Measurements from ENCODE around the gene STX2. TPM values are rescaled to one million over a fixed set of nuclear protein-coding genes. Genes with fewer than 3 reads are reported as not detected.

Gene STX2
- total and polyA plus RNA-seq, 10 of the 15 experiments (the other 5 are each of a cell fraction or from before 2014, with no cell fraction given): 6.0 to 22.2 (median 10.0) TPM

DNA sequence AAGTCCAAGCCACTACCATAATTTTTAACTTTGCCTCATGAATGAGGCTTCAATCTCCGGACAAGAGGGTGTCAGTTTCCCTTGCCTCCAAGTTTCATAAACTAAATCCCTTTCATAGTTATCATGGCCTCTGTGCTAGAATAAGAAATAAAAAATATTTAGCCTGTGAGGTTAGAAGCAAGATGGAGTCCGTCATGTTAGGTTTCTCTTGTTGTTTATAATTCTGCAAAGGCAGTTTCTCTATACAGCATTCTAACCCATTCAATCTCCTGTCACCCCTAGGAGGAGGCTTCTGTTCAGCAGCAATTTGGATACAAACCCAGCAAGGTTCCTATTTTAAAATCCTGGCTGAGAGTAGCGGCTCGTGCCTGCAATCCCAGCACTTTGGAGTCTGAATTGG, 17.0 kb upstream of the STX2 start:
- Histone ChIP-seq H3K27me3 (replicated peaks in 1 of 2; ENCODE audit: control insufficient read depth in 2 of 2, insufficient read depth in 2 of 2, low read length in 1 of 2) (no peaks in the 10 kb centered on the region; a peak in 1 of 4 replicates), H3K9me3 (replicated peaks; ENCODE audit: control insufficient read depth, insufficient read depth, low read length) (peaks cover 2% of the 10 kb centered on the region; the same call in 1 of the 3 replicates), H3K27ac (ENCODE audit: control insufficient read depth, insufficient read depth) (no peak overlapping the region), H3K79me2 (ENCODE audit: control insufficient read depth, insufficient read depth, low read length) (no peaks in the 10 kb centered on the region), H4K20me1 (ENCODE audit: control insufficient read depth, insufficient read depth) (no peaks in the 10 kb centered on the region), H2AFZ (ENCODE audit: control insufficient read depth, low read depth, low read length) (no peak overlapping the region), H3K4me3 (no peak overlapping the region), H3K4me1 (ENCODE audit: control insufficient read depth, insufficient read depth, low read length) (no peaks in the 10 kb centered on the region), H3K9ac (ENCODE audit: control insufficient read depth, insufficient read depth, low read length) (no peak overlapping the region), H3K36me3 (ENCODE audit: control insufficient read depth in 2 of 2, insufficient read depth in 2 of 2, low read length in 1 of 2) (no peaks in the 10 kb centered on the region), H3K4me2 (ENCODE audit: control insufficient read depth, insufficient read depth) (no peak overlapping the region)
- WGBS (ENCODE audit: insufficient coverage, insufficient replicate concordance, low lambda C conversion rate, missing lambda C conversion rate): 50% methylated on average over 4 of the region's 4 CpGs
- POLR2A ChIA-PET: no interaction called here
- no peak for ATAC-seq
- DNase-seq (ENCODE audit: low read depth, low spot score): no peak
- TF ChIP-seq, protein P1, sequence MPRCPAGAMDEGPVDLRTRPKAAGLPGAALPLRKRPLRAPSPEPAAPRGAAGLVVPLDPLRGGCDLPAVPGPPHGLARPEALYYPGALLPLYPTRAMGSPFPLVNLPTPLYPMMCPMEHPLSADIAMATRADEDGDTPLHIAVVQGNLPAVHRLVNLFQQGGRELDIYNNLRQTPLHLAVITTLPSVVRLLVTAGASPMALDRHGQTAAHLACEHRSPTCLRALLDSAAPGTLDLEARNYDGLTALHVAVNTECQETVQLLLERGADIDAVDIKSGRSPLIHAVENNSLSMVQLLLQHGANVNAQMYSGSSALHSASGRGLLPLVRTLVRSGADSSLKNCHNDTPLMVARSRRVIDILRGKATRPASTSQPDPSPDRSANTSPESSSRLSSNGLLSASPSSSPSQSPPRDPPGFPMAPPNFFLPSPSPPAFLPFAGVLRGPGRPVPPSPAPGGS (IDR thresholded peaks at IDR 0.05; ENCODE audit: borderline replicate concordance, insufficient read depth, low read depth, low read length, poor library complexity, severe bottlenecking): no peak
- TF ChIP-seq YBX1 (IDR thresholded peaks at IDR 0.05) (no peak), CBX5 (IDR thresholded peaks at IDR 0.05; ENCODE audit: low read depth) (no peak), TARDBP (IDR thresholded peaks at IDR 0.05; ENCODE audit: borderline replicate concordance) (no peak), GATAD2B (conservative IDR thresholded peaks at IDR 0.05; ENCODE audit: low read depth) (no peak), DPF2 (IDR thresholded peaks at IDR 0.05) (no peak), NR2C1 (IDR thresholded peaks at IDR 0.05) (no peak), CREB1 (IDR thresholded peaks at IDR 0.05; ENCODE audit: low read depth) (no peak), IRF4 (IDR thresholded peaks at IDR 0.05; ENCODE audit: low read depth, low read length) (no peak)
- TF ChIP-seq, protein P2, sequence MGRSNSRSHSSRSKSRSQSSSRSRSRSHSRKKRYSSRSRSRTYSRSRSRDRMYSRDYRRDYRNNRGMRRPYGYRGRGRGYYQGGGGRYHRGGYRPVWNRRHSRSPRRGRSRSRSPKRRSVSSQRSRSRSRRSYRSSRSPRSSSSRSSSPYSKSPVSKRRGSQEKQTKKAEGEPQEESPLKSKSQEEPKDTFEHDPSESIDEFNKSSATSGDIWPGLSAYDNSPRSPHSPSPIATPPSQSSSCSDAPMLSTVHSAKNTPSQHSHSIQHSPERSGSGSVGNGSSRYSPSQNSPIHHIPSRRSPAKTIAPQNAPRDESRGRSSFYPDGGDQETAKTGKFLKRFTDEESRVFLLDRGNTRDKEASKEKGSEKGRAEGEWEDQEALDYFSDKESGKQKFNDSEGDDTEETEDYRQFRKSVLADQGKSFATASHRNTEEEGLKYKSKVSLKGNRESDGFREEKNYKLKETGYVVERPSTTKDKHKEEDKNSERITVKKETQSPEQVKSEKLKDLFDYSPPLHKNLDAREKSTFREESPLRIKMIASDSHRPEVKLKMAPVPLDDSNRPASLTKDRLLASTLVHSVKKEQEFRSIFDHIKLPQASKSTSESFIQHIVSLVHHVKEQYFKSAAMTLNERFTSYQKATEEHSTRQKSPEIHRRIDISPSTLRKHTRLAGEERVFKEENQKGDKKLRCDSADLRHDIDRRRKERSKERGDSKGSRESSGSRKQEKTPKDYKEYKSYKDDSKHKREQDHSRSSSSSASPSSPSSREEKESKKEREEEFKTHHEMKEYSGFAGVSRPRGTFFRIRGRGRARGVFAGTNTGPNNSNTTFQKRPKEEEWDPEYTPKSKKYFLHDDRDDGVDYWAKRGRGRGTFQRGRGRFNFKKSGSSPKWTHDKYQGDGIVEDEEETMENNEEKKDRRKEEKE (IDR thresholded peaks at IDR 0.05): no peak
- TF ChIP-seq, protein P3, sequence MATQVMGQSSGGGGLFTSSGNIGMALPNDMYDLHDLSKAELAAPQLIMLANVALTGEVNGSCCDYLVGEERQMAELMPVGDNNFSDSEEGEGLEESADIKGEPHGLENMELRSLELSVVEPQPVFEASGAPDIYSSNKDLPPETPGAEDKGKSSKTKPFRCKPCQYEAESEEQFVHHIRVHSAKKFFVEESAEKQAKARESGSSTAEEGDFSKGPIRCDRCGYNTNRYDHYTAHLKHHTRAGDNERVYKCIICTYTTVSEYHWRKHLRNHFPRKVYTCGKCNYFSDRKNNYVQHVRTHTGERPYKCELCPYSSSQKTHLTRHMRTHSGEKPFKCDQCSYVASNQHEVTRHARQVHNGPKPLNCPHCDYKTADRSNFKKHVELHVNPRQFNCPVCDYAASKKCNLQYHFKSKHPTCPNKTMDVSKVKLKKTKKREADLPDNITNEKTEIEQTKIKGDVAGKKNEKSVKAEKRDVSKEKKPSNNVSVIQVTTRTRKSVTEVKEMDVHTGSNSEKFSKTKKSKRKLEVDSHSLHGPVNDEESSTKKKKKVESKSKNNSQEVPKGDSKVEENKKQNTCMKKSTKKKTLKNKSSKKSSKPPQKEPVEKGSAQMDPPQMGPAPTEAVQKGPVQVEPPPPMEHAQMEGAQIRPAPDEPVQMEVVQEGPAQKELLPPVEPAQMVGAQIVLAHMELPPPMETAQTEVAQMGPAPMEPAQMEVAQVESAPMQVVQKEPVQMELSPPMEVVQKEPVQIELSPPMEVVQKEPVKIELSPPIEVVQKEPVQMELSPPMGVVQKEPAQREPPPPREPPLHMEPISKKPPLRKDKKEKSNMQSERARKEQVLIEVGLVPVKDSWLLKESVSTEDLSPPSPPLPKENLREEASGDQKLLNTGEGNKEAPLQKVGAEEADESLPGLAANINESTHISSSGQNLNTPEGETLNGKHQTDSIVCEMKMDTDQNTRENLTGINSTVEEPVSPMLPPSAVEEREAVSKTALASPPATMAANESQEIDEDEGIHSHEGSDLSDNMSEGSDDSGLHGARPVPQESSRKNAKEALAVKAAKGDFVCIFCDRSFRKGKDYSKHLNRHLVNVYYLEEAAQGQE (IDR thresholded peaks at IDR 0.05; ENCODE audit: low read depth, low read length): no peak
- TF ChIP-seq, protein P4, sequence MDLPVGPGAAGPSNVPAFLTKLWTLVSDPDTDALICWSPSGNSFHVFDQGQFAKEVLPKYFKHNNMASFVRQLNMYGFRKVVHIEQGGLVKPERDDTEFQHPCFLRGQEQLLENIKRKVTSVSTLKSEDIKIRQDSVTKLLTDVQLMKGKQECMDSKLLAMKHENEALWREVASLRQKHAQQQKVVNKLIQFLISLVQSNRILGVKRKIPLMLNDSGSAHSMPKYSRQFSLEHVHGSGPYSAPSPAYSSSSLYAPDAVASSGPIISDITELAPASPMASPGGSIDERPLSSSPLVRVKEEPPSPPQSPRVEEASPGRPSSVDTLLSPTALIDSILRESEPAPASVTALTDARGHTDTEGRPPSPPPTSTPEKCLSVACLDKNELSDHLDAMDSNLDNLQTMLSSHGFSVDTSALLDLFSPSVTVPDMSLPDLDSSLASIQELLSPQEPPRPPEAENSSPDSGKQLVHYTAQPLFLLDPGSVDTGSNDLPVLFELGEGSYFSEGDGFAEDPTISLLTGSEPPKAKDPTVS (IDR thresholded peaks at IDR 0.05; ENCODE audit: low read depth, low read length): no peak
- FAIRE-seq: no peak
- RAD21 ChIA-PET (ENCODE audit: unreplicated experiment): interaction anchor here (0.6 kb wide), 1 partner anchor 96 kb away, joined by 6 read pairs; no protein-coding TSS in a partner anchor
- CTCF ChIA-PET: no interaction called here
- intact Hi-C loops (cut with micrococcal nuclease; ENCODE audit: unreplicated experiment) (no loop called here), in situ Hi-C loops (cut with MboI) (no loop called here)
- SMC1A ChIA-PET (ENCODE audit: uncharacterized antibody, unreplicated experiment): no interaction called here
- no TSS peak for BruUV-seq (replicated peaks)

Measured in GM12878 (cell line).